SU-DHL-6 (cell line): ENCODE measurements around the gene STK38L.

Experiments used
- CTCF ChIP-seq: fragments of 200-600 bp; sonication (generic); IDR thresholded peaks from one replicate; pipeline ENCODE4 v1.5.1; 2017; ENCODE audit warnings: antibody characterized with exemption, mild to moderate bottlenecking, low read length, moderate library complexity; ENCODE audit not compliant: insufficient read depth, poor library complexity, severe bottlenecking
- EZH2phosphoT487 ChIP-seq: fragments of 200-600 bp; sonication (generic), shearing (Covaris generic); conservative IDR thresholded peaks from 2 replicates; pipeline ENCODE4 v1.6.1; 2018; ENCODE audit warnings: mild to moderate bottlenecking, antibody characterized with exemption, low read length, moderate library complexity, mixed read lengths

- no peak for TF ChIP-seq EZH2phosphoT487
- no peak for TF ChIP-seq CTCF
Measured at GRCh38 chr12:27304856-27305255, 60.8 kb downstream of the STK38L start.
